ENCODE measurements around the gene CPSF4L. TPM values are rescaled to one million over a fixed set of nuclear protein-coding genes. Genes with fewer than 3 reads are reported as not detected.

CPSF4L gene
- total and polyA plus RNA-seq, 2 of the 13 experiments (the other 11 are each of a cell fraction or from before 2014, with no cell fraction given) = 0.73 to 1.6 TPM

DNA sequence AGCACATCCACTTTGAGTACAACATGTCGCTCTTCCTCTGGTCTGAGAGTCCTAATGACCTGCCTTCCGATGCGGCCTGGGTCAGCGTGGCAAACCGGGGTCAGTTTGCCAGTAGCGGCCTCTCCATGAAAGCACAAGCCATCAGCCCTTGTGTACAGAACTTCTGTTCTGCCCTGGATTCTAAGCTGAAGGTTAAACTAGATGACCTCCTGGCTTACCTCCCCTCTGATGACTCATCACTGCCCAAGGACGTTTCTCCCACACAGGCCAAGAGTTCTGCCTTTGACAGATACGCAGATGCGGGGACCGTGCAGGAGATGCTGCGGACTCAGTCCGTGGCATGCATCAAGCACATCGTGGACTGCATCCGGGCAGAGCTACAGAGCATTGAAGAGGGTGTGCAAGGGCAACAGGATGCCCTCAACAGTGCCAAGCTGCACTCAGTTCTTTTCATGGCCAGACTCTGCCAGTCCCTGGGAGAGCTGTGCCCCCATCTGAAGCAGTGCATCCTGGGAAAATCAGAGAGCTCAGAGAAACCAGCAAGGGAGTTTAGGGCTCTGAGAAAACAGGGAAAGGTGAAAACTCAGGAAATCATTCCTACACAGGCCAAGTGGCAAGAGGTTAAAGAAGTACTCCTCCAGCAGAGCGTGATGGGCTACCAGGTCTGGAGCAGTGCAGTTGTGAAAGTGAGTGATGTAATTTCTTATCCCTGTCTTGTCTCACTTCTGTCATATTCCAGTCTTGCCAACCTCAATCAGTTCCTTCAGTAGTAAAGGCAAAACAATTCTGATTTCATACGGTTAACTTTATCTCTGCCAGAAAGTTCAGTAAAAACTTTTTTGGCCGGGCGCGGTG, 60.2 kb downstream of the CPSF4L start (continued):
- TF ChIP-seq HNF4G (IDR thresholded peaks at IDR 0.05; ENCODE audit: borderline replicate concordance, low read depth, low read length) (peak; percentile 32), HNF4G (CRISPR knock-in tag; IDR thresholded peaks at IDR 0.05; ENCODE audit: borderline replicate concordance, low read depth) (peak; percentile 89; the same call in 1 of the 2 replicates), HOXA5 (CRISPR knock-in tag; IDR thresholded peaks at IDR 0.05) (peak; percentile 73; the same call in 1 of the 2 replicates), ZBTB42 (CRISPR knock-in tag; IDR thresholded peaks at IDR 0.05) (no peak), PCBP1 (IDR thresholded peaks at IDR 0.05; ENCODE audit: borderline replicate concordance, low read depth, low read length) (no peak), NFKB2 (CRISPR knock-in tag; IDR thresholded peaks at IDR 0.05; ENCODE audit: borderline replicate concordance) (no peak; the same call in 1 of the 2 replicates), ZNF224 (CRISPR knock-in tag; IDR thresholded peaks at IDR 0.05) (0 out of 2 replicates have a peak, but pooled peaks have one; percentile 65), ZNF775 (CRISPR knock-in tag; IDR thresholded peaks at IDR 0.05; ENCODE audit: borderline replicate concordance) (no peak), RCOR2 (CRISPR knock-in tag; IDR thresholded peaks at IDR 0.05) (peak; percentile 99), ZNF136 (CRISPR knock-in tag; IDR thresholded peaks at IDR 0.05; ENCODE audit: low read depth) (0 out of 2 replicates have a peak, but pooled peaks have one; percentile 83), ZBTB7B (CRISPR knock-in tag; IDR thresholded peaks at IDR 0.05) (peak; percentile 93), TBL1XR1 (IDR thresholded peaks at IDR 0.05; ENCODE audit: borderline replicate concordance, low read length, partially characterized antibody) (peak; percentile 58), CC2D1A (CRISPR knock-in tag; IDR thresholded peaks at IDR 0.05) (no peak), IKZF1 (IDR thresholded peaks at IDR 0.05) (no peak)
- TF ChIP-seq, protein P1, sequence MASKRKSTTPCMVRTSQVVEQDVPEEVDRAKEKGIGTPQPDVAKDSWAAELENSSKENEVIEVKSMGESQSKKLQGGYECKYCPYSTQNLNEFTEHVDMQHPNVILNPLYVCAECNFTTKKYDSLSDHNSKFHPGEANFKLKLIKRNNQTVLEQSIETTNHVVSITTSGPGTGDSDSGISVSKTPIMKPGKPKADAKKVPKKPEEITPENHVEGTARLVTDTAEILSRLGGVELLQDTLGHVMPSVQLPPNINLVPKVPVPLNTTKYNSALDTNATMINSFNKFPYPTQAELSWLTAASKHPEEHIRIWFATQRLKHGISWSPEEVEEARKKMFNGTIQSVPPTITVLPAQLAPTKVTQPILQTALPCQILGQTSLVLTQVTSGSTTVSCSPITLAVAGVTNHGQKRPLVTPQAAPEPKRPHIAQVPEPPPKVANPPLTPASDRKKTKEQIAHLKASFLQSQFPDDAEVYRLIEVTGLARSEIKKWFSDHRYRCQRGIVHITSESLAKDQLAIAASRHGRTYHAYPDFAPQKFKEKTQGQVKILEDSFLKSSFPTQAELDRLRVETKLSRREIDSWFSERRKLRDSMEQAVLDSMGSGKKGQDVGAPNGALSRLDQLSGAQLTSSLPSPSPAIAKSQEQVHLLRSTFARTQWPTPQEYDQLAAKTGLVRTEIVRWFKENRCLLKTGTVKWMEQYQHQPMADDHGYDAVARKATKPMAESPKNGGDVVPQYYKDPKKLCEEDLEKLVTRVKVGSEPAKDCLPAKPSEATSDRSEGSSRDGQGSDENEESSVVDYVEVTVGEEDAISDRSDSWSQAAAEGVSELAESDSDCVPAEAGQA (IDR thresholded peaks at IDR 0.05; ENCODE audit: low read depth) = peak; percentile 73
- TF ChIP-seq, protein P1 (CRISPR knock-in tag; IDR thresholded peaks at IDR 0.05; ENCODE audit: borderline replicate concordance) = no peak
- TF ChIP-seq, protein P2, sequence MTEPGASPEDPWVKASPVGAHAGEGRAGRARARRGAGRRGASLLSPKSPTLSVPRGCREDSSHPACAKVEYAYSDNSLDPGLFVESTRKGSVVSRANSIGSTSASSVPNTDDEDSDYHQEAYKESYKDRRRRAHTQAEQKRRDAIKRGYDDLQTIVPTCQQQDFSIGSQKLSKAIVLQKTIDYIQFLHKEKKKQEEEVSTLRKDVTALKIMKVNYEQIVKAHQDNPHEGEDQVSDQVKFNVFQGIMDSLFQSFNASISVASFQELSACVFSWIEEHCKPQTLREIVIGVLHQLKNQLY (CRISPR knock-in tag; IDR thresholded peaks at IDR 0.05) = peak; percentile 57
- TF ChIP-seq, protein P3, sequence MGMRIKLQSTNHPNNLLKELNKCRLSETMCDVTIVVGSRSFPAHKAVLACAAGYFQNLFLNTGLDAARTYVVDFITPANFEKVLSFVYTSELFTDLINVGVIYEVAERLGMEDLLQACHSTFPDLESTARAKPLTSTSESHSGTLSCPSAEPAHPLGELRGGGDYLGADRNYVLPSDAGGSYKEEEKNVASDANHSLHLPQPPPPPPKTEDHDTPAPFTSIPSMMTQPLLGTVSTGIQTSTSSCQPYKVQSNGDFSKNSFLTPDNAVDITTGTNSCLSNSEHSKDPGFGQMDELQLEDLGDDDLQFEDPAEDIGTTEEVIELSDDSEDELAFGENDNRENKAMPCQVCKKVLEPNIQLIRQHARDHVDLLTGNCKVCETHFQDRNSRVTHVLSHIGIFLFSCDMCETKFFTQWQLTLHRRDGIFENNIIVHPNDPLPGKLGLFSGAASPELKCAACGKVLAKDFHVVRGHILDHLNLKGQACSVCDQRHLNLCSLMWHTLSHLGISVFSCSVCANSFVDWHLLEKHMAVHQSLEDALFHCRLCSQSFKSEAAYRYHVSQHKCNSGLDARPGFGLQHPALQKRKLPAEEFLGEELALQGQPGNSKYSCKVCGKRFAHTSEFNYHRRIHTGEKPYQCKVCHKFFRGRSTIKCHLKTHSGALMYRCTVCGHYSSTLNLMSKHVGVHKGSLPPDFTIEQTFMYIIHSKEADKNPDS (CRISPR knock-in tag; IDR thresholded peaks at IDR 0.05) = peak; percentile 75
- TF ChIP-seq, protein P4, sequence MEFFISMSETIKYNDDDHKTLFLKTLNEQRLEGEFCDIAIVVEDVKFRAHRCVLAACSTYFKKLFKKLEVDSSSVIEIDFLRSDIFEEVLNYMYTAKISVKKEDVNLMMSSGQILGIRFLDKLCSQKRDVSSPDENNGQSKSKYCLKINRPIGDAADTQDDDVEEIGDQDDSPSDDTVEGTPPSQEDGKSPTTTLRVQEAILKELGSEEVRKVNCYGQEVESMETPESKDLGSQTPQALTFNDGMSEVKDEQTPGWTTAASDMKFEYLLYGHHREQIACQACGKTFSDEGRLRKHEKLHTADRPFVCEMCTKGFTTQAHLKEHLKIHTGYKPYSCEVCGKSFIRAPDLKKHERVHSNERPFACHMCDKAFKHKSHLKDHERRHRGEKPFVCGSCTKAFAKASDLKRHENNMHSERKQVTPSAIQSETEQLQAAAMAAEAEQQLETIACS (CRISPR knock-in tag; IDR thresholded peaks at IDR 0.05) = no peak

Measured in HepG2 (cell line).